Mesendoderm (in vitro differentiated cells): Measurements from ENCODE around the gene DRD1.
"Not testable (repeated sequence)": the region's sequence is repeated elsewhere in the genome, so short reads cannot be mapped to it uniquely, and the experiment has no call there.

Source experiments
- DNase-seq: peaks from one replicate; pipeline ENCODE4 v3.0.0; 2013
- H2AK5ac ChIP-seq: 2 replicates; pipeline ENCODE4 v1.6.1; 2013; ENCODE audit warnings: low read length, inconsistent platforms
- H2BK120ac ChIP-seq: 2 replicates; pipeline ENCODE4 v1.6.1; 2013; ENCODE audit warnings: low read depth, mild to moderate bottlenecking, low read length, moderate library complexity, mixed read lengths
- H2BK15ac ChIP-seq: replicated peaks from 2 replicates; pipeline ENCODE4 v1.6.1; 2013; ENCODE audit warnings: low read depth, mild to moderate bottlenecking, moderate library complexity
- H2BK5ac ChIP-seq: 2 replicates; pipeline ENCODE4 v1.6.1; 2013; ENCODE audit warnings: low read length, inconsistent platforms
- H3K18ac ChIP-seq: 2 replicates; pipeline ENCODE4 v1.6.1; 2013; ENCODE audit warnings: mild to moderate bottlenecking, low read length, mixed read lengths
- H3K23ac ChIP-seq: one replicate; pipeline ENCODE4 v1.6.1; 2013; ENCODE audit warnings: low read length
- H3K27ac ChIP-seq: 2 replicates; pipeline ENCODE4 v1.5.1; 2013; ENCODE audit warnings: low read depth, mild to moderate bottlenecking, inconsistent platforms, low read length, moderate library complexity
- H3K27me3 ChIP-seq: 2 replicates; pipeline ENCODE4 v1.6.1; 2013; ENCODE audit warnings: low read length, control low read depth, mild to moderate bottlenecking, inconsistent platforms; ENCODE audit not compliant: insufficient read depth, poor library complexity
- H3K36me3 ChIP-seq: 2 replicates; pipeline ENCODE4 v1.6.1; 2013; ENCODE audit warnings: low read length, inconsistent platforms; ENCODE audit not compliant: control insufficient read depth, insufficient read depth
- H3K4ac ChIP-seq: one replicate; pipeline ENCODE4 v1.6.1; 2013; ENCODE audit warnings: low read depth, mild to moderate bottlenecking, low read length, moderate library complexity
- H3K4me1 ChIP-seq: 2 replicates; pipeline ENCODE4 v1.6.1; 2013; ENCODE audit warnings: low read depth, low read length, inconsistent platforms; ENCODE audit not compliant: control insufficient read depth
- H3K4me2 ChIP-seq: 2 replicates; pipeline ENCODE4 v1.6.1; 2013; ENCODE audit warnings: low read length
- H3K4me3 ChIP-seq: 2 replicates; pipeline ENCODE4 v1.5.1; 2013; ENCODE audit warnings: mild to moderate bottlenecking, low read length
- H3K56ac ChIP-seq: one replicate; pipeline ENCODE4 v1.6.1; 2013; ENCODE audit warnings: low read length
- H3K79me1 ChIP-seq: 2 replicates; pipeline ENCODE4 v1.6.1; 2013; ENCODE audit warnings: low read length, inconsistent platforms
- H3K79me2 ChIP-seq: 2 replicates; pipeline ENCODE4 v1.6.1; 2013; ENCODE audit warnings: mild to moderate bottlenecking, low read length; ENCODE audit not compliant: control insufficient read depth, insufficient read depth
- H3K9ac ChIP-seq: 2 replicates; pipeline ENCODE4 v1.6.1; 2013; ENCODE audit warnings: low read length, inconsistent platforms
- H4K5ac ChIP-seq: one replicate; pipeline ENCODE4 v1.6.1; 2013; ENCODE audit warnings: low read length
- H4K8ac ChIP-seq: one replicate; pipeline ENCODE4 v1.6.1; 2013; ENCODE audit warnings: low read depth, mild to moderate bottlenecking, control low read depth, low read length, moderate library complexity
- WGBS: extraction: QIAGEN DNeasy Blood & Tissue Kit; methylation state at CpG from one replicate; pipeline ENCODE4 v1.1.7; 2013; ENCODE audit warnings: low lambda C conversion rate, missing lambda C conversion rate; ENCODE audit not compliant: insufficient coverage; ENCODE audit errors: extremely low coverage; 5-methylcytosine and 5-hydroxymethylcytosine counted together

Gene DRD1

DNA sequence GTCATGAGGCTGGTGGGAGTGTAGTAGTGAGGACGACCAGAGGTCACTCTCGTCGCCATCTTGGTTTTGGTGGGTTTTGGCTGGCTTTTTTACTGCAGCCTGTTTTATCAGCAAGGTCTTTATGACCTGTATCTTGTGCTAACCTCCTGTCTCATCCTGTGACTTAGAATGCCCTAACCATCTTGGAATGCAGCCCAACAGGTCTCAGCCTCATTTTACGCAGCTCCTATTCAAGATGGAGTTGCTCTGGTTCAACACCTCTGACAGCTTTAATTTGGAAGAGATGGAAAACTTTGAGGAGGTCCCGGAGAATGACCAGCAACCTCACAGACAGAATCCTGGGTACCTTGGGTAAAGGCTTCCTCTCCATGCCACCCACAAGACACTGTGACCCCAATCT, 10.4 kb upstream of the DRD1 start:
- DNase-seq: peak; percentile 48
- H3K56ac ChIP-seq, H3K9ac ChIP-seq, H2BK15ac ChIP-seq, H3K4me3 ChIP-seq, H3K4ac ChIP-seq, H2BK5ac ChIP-seq, H4K5ac ChIP-seq, H3K27ac ChIP-seq, H3K4me1 ChIP-seq, H2AK5ac ChIP-seq, H3K23ac ChIP-seq, H3K4me2 ChIP-seq, H3K36me3 ChIP-seq, H3K79me1 ChIP-seq, H3K27me3 ChIP-seq, H3K18ac ChIP-seq, H3K79me2 ChIP-seq, H2BK120ac ChIP-seq, H4K8ac ChIP-seq: not testable (repeated sequence)
- no CpG with 5 or more reads among the region's 5 CpGs for WGBS

DNA sequence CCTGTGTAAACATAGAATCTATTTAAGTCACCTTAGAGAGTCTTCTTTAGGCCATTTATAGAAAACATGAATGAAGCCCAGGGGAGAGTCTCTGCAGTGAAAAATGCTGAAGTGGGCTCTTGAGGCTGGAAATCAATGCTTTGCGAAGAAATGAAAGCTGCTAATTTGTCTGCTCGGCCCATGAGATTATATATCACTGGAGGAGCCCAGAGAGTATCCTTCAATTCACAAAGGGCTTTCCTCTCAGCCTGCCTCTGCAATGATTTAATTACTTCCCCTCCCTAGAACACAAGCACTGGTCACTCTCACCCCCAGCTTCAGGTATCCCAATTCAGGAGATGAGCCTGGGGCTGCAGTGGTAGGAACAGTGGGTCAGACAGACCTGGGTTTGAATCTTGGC, 8.2 kb upstream of the DRD1 start:
- Histone ChIP-seq H3K9ac (no peak overlapping the region), H3K27me3 (no peaks in the 10 kb centered on the region), H3K27ac (no peak overlapping the region), H2AK5ac (no peak overlapping the region), H3K4me1 (peaks cover 2% of the 10 kb centered on the region), H3K4me2 (no peak overlapping the region), H3K4me3 (no peak overlapping the region), H3K23ac (no peak overlapping the region), H3K56ac (no peak overlapping the region), H3K79me2 (no peaks in the 10 kb centered on the region), H3K79me1 (no peaks in the 10 kb centered on the region), H2BK15ac (no peak overlapping the region), H2BK5ac (no peak overlapping the region), H4K5ac (no peak overlapping the region), H3K18ac (no peak overlapping the region), H2BK120ac (no peak overlapping the region), H4K8ac (no peak overlapping the region), H3K36me3 (no peaks in the 10 kb centered on the region), H3K4ac (no peak overlapping the region)
- DNase-seq: no peak
- WGBS: no CpG with 5 or more reads among the region's 2 CpGs

GRCh38 chr5:175448276-175448675, 4.3 kb upstream of the DRD1 start:
- Histone ChIP-seq H3K79me1 (no peaks in the 10 kb centered on the region), H4K5ac (no peak overlapping the region), H3K18ac (no peak overlapping the region), H3K27ac (no peak overlapping the region), H3K23ac (no peak overlapping the region), H3K36me3 (no peaks in the 10 kb centered on the region), H2BK5ac (no peak overlapping the region), H3K79me2 (no peaks in the 10 kb centered on the region), H4K8ac (no peak overlapping the region), H3K4me2 (no peak overlapping the region), H3K9ac (no peak overlapping the region), H3K4me3 (no peak overlapping the region), H2BK15ac (no peak overlapping the region), H3K4ac (no peak overlapping the region), H3K56ac (no peak overlapping the region), H3K27me3 (peaks cover 6% of the 10 kb centered on the region), H2BK120ac (no peak overlapping the region), H3K4me1 (peaks cover 4% of the 10 kb centered on the region), H2AK5ac (no peak overlapping the region)
- peak; percentile 15 for DNase-seq
- WGBS: no CpG with 5 or more reads among the region's 3 CpGs

DNA sequence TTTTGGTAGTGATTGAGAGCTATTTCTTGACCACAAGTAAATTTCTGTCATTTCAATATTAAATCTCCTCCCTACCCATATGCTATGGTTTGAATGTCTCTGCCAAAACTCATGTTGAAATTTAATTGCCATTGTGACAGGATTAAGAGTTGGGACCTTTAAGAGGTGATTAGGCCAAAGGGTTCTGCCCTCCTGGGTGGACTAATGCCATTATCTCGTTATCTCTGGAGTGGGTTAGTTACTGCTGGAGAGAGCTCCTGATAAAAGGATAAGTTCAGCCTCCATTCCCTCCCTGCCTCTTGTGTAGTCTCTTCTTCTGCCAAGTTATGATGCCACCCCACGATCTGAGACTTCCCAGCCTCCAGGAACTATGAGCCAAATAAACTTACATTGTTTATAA, 3.6 kb upstream of the DRD1 start:
- no CpG with 5 or more reads among the region's 2 CpGs for WGBS
- H3K18ac ChIP-seq: no peak overlapping the region
- H2BK5ac ChIP-seq: no peak overlapping the region
- H2AK5ac ChIP-seq: no peak overlapping the region
- no peak overlapping the region for H3K56ac ChIP-seq
- H3K4me2 ChIP-seq: no peak overlapping the region
- H3K79me2 ChIP-seq: no peaks in the 10 kb centered on the region
- no peak overlapping the region for H2BK120ac ChIP-seq
- H3K79me1 ChIP-seq: no peaks in the 10 kb centered on the region
- no peak overlapping the region for H3K4ac ChIP-seq
- H3K27me3 ChIP-seq: peaks cover 6% of the 10 kb centered on the region
- H3K27ac ChIP-seq: no peak overlapping the region
- H4K8ac ChIP-seq: no peak overlapping the region
- no peak overlapping the region for H2BK15ac ChIP-seq
- peak; percentile 85 for DNase-seq
- H3K23ac ChIP-seq: no peak overlapping the region
- no peak overlapping the region for H3K9ac ChIP-seq
- H3K4me3 ChIP-seq: no peak overlapping the region
- no peak overlapping the region for H4K5ac ChIP-seq
- peaks cover 4% of the 10 kb centered on the region for H3K4me1 ChIP-seq
- H3K36me3 ChIP-seq: no peaks in the 10 kb centered on the region

DNA sequence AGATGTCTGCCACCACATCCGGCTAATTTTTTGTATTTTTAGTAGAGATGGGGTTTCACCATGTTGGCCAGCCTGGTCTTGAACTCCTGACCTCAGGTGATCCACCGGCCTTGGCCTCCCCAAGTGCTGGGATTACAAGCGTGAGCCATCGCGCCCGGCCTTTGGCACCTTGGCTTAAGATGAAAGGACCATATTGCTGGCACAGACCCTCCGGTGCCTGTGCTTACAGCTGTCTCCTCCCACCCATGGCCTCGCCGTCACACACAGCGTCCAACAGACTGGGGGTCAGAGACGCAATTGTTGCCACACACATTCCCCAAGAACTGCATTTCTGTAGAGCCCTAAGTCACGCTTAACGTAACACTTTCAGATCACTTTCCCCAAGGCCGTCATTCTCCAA, 2.4 kb upstream of the DRD1 start:
- H3K4me2 ChIP-seq, H3K18ac ChIP-seq, H3K23ac ChIP-seq, H3K56ac ChIP-seq, H4K8ac ChIP-seq, H3K27me3 ChIP-seq, H3K4me3 ChIP-seq, H2BK5ac ChIP-seq, H3K9ac ChIP-seq, H3K27ac ChIP-seq, H3K4ac ChIP-seq, DNase-seq, H3K79me2 ChIP-seq, H4K5ac ChIP-seq, H3K36me3 ChIP-seq, H2BK15ac ChIP-seq, H3K79me1 ChIP-seq, H3K4me1 ChIP-seq, H2BK120ac ChIP-seq, H2AK5ac ChIP-seq: not testable (repeated sequence)
- no CpG with 5 or more reads among the region's 14 CpGs for WGBS

DNA sequence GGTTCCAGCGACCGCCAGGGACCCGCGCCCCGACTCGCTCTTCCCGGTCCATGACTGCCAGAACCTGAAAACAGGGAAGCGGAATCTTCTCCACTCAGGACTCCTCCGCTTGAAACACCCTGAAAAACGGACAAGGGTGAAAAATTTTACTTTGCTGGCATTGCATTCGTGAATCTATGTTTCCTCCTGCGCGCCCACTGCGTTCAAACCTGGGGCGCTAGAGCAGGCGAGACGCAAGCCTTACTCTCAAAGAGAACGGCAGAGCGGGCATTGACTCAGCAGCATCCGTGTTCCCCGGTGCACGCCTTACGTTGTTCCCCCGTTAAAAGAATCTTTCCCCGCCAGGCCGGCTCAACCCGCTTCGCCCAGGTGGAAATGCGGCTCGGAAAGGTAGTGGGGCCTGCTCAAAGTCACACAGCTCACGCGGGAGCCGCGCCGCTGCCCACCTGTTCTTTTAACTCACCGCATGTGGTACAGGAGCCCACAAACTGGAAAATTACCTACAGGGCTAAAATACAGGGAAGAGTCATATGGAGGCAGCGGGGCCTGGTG, 999 bp upstream of the DRD1 start:
- Histone ChIP-seq H3K9ac (peak overlapping the region; percentile 6), H4K8ac (no peak overlapping the region), H3K4me1 (peaks cover 4% of the 10 kb centered on the region), H3K56ac (no peak overlapping the region), H2BK120ac (no peak overlapping the region), H3K23ac (no peak overlapping the region), H2BK15ac (no peak overlapping the region), H3K27ac (no peak overlapping the region), H2AK5ac (no peak overlapping the region), H4K5ac (no peak overlapping the region), H3K36me3 (no peaks in the 10 kb centered on the region), H3K79me1 (no peaks in the 10 kb centered on the region), H3K27me3 (peaks cover 6% of the 10 kb centered on the region), H3K4me3 (no peak overlapping the region), H3K4me2 (peak overlapping the region; percentile 28), H2BK5ac (no peak overlapping the region), H3K18ac (no peak overlapping the region), H3K79me2 (no peaks in the 10 kb centered on the region), H3K4ac (no peak overlapping the region)
- WGBS: no CpG with 5 or more reads among the region's 37 CpGs
- DNase-seq: no peak
